ENCODE results near the gene ARFIP2.

Gene ARFIP2

DNA sequence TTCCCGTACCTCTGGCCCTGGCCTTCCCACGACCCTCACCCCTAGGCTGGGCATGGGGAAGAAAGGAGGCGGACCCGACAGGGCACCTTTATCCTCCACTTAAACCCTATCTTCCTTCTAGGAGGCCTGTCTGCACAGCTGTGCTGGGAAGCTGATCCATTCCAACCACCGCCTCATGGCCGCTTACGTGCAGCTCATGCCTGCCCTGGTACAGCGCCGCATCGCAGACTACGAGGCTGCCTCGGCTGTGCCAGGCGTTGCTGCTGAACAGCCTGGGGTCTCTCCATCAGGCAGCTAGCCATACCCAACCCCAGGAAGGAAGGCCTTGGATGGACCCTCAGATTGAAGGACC is 769 bp upstream of the ARFIP2 start:
- no peak for DNase-seq

DNA sequence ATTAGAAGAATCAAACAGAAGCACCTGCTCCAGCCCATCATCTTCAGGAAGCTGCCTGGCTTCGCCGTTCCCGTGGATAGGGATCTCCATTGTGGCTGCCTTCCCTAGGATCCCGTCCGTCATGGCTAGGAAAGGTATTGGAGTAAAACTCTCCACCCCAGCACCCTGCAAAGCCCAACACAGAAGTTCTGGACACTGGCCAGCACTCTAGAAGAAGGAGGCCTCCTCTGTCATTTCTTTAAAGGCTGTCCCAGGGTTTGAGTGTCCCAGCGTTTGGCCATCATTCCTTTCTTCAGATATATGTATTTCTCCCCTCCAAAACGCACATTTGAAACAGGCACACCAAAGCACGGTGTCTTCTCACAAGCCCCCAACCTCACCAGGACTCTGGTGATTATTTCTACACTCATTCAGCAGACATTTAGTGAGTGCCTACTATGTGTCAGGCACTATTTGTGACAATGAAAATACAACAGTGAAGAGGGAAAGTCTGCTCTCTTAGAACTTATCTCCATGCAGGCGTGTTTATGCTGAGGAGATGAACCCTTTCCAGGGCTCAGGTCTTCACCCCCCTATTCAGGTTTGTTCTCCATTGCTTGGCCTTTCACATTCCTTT is 724 bp downstream of the ARFIP2 start:
- DNase-seq = no peak

DNA sequence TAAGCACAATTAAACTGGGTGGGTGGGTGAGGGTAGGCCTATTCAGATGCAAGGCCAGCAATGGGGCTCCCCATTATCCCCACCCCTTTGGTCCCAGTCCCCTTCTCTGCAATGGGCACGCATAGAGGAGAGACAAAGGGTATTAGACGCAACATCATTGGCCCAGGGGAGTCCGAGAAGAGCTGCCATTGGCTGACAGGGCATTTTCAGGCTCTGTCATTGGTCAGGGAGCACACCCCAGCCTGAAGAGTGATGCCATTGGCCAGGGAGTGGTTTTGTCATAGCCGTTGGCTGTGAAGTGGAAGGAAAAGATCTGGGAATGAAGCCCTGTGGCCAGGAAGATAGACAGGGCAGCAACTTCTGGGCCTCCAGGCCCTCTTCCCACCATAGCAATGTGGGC is 4.6 kb downstream of the ARFIP2 start:
- DNase-seq = no peak

DNA sequence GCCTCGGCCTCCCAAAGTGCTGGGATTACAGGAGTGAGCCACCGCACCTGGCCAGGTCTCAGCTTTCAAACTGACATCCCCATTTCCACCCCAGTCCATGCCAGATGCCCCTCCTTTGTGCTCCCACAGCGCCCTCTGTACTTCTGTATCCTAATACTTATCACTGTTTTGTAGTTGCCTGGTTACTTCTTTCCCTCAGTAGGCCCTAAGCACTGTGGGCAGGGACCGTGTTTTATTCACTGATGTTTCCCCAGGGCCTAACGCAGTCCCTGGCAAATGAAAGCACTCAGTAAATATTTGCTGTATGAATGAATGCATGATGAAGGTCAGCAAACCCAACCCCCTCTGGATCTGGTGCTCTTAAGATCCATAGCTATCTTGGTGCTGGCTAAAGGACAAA is 5.2 kb downstream of the ARFIP2 start:
- no peak for DNase-seq

DNA sequence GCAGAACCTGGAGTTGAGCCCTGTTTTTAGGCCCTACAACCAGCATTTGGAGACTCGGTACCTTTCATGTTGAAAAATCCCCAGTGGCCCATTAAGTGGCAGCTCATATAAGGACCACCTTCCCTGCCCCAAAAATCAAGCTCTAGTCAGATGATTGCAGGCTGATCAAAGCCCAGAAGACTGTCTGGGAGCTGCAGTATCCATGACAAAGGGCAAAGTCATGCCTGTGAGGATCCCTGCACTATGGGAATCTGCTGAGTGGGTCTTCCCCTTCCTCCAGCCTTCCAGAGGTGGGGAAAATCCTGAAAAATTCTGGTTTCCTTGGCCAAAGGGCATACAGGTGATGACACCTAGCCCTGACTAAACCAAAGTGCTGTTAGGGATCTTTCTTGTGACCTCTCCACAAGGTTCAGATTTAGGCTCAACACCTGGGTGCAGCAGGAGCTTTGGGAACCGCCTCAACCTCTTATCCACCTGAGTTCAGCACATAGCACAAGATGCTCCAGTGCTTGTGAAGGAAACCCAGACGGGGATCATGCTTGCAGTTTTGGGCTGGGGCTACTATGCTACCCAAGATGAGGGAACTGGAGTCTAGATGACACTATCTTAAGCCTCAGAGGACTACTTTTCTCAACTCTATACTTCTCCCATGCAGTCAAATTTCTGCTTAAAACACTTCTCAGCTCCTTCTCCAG is 6.2 kb downstream of the ARFIP2 start:
- no peak for DNase-seq

DNA sequence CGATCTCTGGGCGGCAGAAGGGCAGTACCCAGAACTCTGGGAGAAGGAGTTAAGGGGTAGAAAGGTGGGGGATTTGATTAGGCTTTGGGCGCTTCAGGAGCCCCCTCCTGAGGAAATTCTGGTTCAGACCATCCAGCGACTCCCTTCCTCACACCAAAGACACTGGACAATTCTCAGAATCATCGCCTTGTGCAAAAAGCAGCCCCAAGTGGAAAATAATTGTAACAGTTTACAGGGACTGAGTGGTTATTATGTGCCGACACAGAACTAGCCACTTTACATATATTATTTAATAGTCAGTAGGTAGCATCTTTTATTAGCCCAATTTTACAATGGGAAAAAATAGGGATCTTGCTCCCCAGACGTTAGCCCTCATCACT is 6.7 kb downstream of the ARFIP2 start:
- no peak for DNase-seq

DNA sequence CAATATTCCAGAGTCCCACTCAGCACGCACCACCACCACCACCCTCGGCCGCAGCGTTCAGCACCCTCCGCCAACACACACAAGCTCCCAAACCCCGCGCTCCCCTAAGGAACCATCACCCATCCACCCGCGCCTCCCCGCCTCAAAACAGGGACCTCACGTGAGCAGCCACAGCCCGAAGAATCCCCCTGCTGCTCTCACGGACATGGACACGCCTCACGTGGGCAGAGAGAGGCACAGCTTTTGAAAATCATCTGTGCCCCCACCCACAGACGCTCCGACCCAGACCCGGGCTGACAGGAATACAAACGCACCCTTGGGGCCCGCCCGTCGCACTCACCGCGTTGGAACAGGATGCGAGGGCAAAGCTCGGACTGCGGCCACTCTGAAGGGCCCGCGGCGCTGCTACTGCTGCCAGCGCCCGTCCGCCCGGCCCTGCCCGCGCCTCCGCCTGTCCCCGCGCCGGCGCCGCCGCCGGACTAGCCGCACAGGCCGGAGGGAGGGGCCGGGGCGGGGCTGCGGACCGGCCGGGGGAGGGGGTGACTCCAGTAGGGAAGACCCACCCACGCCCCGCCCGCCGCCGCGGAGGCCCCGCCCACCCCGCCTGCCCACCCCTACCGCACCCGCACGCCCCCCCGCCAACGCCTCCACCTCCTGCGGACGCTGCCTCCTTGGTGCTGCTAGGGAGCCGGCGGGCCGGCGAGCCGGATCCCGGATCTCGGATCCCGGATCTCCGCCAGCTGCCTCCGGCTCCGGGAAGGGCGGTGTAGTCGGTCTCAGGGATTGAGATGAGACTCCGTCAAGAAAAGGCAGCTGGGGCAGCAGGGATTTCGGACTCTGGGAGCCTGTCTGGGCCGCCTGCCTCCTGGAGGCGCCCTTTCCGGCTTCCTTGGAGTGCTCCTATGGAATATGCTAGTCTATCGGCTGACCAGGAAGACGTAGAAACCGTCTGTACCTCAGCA is 7.4 kb downstream of the ARFIP2 start, which contains the start of gene TRIM3:
TSS of gene TRIM3 (minus strand) at position 491 of the 962 bp plus-strand sequence. CDS start 8,246 bp downstream, outside the sequence.
- DNase-seq = peak; percentile 80 to 83

DNA sequence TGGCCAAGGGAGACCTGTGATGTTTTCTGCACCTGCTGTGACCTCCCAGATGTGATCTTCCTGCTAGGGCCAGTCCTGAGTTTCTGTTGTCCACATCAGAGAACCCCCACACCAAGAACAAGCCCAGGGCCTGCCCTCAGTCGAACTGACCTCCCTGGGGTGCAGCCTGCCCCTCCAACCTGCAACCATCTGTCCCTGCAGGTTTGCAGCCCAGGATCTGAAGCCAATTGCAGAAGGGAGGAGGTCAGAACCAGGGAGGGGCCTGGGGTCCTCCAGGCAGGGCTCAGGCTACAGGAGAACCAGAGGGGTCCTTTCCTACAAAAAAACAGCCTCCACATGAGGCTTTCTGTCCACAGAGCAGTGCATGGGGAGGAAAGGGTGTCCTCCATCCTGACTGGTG is 8.2 kb downstream of the ARFIP2 start:
- no peak for DNase-seq

DNA sequence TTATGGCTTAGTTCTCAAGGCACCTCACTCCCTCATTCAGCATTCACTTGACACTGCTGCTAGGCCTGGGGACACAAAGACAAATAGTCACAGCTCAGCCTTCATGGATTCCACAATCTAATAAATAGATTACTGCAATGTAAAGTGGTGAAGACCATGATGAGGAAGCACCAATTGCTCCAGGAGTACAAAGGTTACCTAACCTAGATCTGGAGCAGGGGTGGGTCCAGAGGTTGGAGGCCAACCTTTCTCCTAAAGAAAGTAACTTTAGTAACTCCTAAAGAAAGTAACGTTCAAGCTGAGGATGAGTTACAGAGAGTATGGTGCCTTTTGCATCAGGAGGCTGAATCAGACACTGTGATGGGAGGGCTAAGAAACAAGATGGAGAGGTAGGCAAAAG is 11.5 kb downstream of the ARFIP2 start:
- no peak for DNase-seq

DNA sequence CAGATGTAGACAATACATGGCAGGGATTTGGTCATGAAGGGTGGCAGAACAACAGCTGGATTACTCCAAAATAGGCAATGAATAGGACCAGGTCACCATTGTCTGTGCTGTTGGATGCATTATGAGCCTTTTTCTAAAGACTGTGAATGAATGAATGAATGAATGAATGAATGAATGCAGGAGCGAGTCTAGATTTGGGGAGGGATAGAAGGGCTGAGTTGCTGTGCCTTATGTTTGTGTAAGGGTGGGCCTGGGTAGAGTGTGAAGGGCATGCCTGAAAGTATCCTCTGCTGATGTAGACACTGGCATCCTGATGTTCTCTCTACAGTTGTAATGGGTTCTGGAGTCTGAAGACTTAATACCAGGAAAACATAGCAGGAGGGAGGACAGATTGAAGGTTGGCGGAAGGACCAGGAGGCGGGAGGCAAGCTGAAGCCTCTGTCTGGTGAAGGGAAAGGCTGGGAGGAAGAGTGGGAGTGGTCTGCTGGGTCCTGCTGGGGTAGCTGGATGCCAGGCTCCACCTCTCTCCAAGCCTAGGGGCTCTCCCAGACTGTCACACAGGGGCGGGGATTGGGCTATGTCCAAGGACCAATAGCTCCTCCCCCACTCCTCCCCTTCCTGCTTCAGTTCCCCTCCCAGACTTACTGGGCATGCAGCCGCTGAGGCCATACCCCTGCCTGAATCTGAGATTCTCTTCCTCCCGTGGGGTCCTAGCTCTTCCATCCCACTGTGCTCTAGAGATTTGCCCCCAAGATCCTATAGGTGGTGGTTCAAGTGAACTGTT is 12.2 kb downstream of the ARFIP2 start:
- DNase-seq = peak; percentile 21 to 73

DNA sequence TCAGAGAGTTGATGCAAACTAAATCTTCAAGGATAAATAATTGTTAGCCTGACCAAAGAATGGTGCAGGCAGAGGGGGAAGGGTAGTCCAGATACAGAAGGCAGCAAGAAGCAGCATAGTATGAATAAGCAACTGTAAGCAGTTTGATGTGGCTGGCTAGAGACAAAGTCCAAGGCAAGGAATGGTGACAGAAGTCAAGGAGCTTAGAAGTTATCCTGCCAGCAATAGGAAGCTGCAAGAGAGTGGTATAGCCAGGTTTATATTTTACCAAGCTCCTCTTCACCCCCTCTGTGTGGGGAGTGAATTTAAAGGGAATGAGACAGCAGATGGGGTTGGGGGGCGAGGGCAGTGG is 22.1 kb downstream of the ARFIP2 start:
- no peak for DNase-seq

DNA sequence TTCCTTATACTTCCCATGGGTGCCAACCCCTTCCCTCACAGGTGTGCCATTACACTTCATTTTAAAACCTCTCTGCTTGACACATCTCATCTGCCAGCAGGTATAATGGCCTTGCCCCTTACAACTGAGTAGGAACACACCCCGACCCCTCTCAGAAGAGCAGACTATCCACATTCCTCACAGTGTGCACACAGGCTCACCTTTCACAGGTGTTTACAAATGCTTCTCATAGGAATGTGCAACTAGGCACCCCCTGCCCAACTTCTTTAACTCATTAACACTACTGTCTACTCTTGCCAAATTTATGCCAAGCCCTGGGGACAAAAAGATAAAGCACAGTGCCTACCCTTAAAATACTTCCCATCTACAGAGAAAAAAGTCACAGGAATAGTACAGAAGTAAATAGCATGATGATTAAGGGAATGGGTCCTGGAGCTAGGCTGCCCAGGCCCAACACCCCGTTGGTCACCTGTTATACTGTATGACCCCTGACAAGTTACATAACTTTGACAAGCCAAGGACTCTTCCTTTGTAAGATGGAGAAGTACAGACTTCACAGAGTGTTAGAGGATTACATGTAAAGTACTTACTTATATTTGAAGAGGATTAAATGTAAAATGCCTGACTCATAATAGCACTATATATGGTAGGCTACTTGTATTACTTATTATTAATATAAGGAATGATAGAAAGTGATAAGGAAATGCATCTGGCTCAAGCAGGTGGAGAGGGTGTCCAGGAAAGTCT is 22.6 kb downstream of the ARFIP2 start:
- DNase-seq = no peak

DNA sequence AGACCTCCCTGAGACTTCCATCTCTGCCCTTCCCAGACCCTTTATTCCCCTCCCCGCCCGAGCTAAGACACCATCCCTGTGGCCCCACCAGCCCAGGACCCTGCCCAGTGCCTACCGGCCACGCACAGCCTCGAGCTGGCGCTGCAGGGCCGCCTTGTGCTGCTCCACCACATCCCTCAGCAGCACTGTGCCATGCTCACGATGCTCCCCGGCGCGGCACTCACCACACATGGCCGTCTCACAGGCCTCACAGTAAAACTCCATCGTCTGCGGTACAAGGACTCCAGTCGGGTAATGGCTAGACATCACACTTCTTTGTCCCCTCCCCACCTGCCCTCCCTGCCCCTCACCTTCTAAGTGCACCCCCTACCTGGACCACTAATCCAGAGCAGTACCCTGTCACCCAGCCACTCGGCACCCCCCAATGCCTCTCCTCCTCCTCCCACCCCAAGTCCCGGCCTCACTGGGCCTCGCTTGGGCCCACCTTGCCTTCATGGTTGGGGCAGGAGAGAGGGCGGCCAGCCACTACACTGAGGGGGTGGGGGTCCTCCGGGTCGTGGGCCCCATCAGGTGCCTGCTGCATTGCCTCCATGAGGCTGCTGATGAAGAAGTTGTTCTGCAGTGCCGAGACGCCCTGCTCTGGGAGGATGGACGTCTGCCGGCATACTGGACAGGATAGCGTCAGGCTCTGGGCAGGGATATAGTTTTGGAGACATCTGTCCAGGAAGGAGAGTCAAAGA is 23.4 kb downstream of the ARFIP2 start:
- no peak for DNase-seq

DNA sequence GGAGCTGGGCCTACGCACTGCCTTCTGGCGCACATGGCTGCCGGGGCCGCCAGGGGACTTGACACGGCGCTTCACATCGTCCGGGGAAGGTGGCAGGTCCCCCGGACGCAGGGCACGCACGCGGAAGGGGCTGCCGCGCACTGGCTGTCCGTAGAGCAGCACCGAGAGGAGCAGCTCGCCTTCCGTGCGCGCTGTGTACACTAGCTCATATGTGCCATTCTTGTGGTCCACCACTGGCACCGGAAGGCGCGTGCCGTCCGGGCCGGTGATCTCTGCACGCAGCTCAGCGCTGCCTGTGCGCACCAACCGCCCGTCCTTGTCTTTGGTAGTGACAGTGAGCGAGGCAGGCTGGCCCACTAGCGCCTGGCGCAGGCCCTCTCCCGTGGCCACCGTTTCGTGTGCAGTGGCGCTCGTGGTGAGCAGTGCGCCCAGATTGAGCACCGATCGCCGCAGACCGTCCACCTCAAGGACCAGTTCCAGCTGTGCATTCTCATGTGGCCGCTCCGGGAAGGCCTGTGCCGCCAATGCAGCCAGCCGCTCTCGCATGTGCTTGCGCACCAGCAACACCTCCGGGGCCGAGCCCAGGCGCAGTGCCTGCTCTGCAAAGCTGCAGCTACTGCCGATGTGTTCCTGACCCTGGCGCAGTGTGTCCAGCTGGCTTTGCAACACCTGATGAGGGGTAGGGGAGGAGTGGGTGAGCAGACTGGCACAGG is 24.6 kb downstream of the ARFIP2 start:
- no peak for DNase-seq

DNA sequence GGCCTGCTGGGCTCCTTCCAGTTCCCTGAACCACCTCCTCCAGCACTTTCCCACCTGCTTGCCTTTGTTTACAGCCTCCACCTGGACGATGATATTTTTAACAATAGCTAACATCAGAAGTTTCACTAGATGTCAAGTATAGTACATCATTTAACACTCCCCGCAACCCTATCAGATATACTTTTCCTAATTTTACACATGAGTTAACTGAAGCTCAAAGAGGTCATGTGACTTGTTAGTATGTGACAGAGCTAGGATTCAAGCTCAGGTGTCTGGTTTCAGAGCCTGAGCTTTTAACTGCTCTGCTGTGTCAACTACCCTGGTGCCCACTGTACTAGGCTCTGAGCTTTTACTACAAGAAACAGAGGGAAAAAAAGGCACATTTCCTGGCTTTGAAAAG is 26.1 kb downstream of the ARFIP2 start:
- DNase-seq = no peak

DNA sequence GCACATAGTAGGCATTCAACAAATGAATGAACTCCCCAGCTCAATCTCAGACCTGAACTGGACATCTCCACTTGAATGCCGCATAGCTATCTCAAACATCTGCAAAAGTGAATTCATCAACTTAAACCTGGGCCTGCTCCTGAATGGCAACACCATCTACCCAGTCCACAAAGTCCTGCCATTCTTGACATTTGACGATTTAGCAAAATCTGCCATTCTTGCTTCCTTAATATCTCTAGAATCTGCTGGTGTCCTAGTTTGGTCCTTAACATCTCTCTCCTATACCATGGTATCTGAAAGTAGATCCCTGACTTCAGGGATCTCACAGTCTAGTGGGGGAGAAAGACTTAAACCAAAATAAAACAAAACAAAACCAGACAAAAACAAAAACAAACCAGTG is 28.0 kb downstream of the ARFIP2 start:
- DNase-seq = no peak

DNA sequence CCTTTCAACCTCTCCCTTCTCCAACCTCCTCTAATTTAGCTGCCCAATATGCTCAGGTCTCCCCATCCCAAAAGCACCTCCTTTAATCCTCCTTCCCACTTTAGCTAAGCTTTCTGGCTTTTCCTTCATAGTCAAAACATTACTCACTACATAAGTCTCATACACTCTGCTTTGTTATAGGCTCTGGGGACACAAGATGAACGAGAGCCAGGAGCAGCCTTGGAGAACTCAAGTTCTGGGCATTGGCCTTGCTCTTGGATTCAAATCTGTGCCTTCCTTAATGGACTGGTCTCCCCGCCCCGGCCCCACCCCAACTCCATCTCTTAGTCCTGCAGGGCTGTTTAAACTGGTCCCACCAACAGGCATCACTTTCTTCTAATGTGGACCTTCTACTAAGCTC is 28.9 kb downstream of the ARFIP2 start:
- DNase-seq = no peak

DNA sequence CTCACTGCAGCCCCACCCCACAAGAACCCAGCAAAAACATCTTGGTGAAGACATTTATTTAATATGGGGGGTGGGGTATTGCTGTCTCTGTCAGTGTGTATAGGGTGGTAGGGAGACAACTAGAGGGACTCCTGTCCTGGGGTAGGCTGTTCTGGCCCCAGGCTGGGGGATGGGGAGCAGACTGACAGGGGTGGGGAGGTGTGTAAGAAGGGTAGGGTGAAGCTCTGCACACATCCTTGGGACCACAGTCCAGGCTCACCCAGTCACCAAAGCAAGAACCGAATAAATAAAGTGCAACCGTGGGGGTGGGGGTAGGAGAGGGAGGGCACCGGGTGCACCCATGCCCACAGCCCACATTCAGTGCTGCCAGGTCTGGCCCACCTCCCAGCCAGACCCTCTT is 32.6 kb downstream of the ARFIP2 start:
- DNase-seq = no peak

DNA sequence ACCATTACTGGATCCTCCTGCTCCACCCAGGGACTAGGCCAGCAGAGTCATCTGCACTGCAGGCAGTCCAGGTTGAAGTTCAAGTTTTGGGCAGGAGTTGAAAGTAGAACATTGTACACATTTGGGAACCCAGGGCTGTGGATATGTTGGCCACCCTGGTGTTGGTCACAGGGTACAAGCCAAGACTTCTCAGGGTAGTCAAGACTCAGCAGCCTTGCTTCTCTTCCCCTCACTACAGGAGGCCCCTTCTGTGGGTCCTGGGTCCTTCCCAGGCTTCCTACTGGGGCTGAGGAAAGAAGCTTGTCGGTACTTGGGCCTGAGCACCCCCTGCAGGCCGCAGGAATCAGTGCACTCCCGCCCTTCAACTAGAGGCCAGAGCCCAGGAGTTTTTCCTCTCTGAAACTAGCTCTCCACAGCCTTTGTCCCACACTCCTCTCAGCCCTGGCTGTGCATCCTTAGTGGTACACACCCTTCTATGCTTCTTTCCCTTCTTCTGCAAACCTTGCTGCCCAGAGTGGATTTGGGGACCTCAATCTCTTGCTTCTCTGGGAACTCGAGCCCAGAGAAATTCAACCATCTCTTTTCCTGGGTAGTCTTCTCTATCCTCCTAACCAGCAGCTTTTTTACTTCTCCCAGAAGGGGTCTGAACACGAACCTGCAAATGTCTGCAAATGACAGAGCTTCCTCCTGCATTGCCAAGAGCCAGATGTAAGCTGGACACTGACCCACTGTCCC is 37.7 kb downstream of the ARFIP2 start:
- peak; percentile 60 to 68 for DNase-seq

DNA sequence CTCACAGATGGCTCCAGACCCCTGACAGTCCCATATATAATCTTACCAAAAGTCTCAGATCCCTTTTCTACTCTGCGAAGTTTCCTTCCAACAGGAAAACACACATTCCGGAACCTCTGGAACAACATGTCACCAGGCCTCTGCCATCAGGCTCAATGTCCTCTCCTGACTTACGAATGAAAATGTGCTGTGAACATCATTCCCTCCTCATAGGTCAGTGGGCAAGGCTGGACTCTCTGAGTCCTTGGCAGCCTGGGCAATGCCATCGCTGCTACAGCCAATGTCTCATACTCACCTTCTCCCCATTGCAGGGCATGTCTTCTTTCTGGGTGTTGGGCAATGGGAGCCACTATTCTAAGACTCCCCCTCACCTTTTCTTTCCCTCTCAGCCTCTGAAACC is 38.7 kb downstream of the ARFIP2 start:
- DNase-seq = no peak
